Heart left ventricle (tissue), 16 donors: Measurements from ENCODE around the gene CTCFL. TPM values are rescaled to one million over a fixed set of nuclear protein-coding genes. Genes with fewer than 3 reads are reported as not detected.
A peak's percentile ranks its signal among the peaks of the same experiment; 100 is the strongest.

Experiments used
- ATAC-seq, 4 donors: fragments of 200-7000 bp; cut with Tn5 transposase; one replicate each; pipeline ENCODE4 v1.9.1; 2020 to 2022; ENCODE audit warnings: moderate library complexity in 4 of 4, mild to moderate bottlenecking in 3 of 4, moderate number of reproducible peaks in 1 of 4
- DNase-seq, 5 donors: peaks; one replicate each; pipeline ENCODE4 v3.0.0-alpha.2; 2020
- H3K27ac ChIP-seq, 12 donors: fragments of 200-600 bp; sonication (generic) in 4 of 12; one replicate each; pipeline versions ENCODE4 v1.5.0 to v1.8.0; 2016 to 2022; ENCODE audit warnings: mild to moderate bottlenecking in 2 of 12
- H3K27me3 ChIP-seq, 9 donors: fragments of 200-600 bp; sonication (generic) in 2 of 9; one replicate each; pipeline versions ENCODE4 v1.5.1 to v1.8.0; 2016 to 2022; ENCODE audit warnings: mild to moderate bottlenecking in 3 of 9
- H3K36me3 ChIP-seq, 9 donors: fragments of 200-600 bp; sonication (generic) in 2 of 9; one replicate each; pipeline versions ENCODE4 v1.5.0 to v1.8.0; 2018 to 2022; ENCODE audit warnings: mild to moderate bottlenecking in 2 of 9
- H3K4me1 ChIP-seq, 12 donors: fragments of 200-600 bp; sonication (generic) in 4 of 12; one replicate each; pipeline versions ENCODE4 v1.5.0 to v1.8.0; 2016 to 2022; ENCODE audit warnings: mild to moderate bottlenecking in 3 of 12
- H3K4me3 ChIP-seq, 12 donors: fragments of 200-600 bp; sonication (generic) in 4 of 12; one replicate each; pipeline versions ENCODE4 v1.5.0 to v1.8.0; 2017 to 2022; ENCODE audit warnings: mild to moderate bottlenecking in 9 of 12, moderate library complexity in 4 of 12
- H3K9me3 ChIP-seq, 12 donors: fragments of 200-600 bp; sonication (generic) in 4 of 12; one replicate each; pipeline versions ENCODE4 v1.5.0 to v1.8.0; 2016 to 2022; ENCODE audit warnings: mild to moderate bottlenecking in 1 of 12
- POLR2A ChIP-seq, 2 donors: fragments of 450-650 bp; IDR thresholded peaks; one replicate each; pipeline ENCODE4 v1.6.1; 2017; ENCODE audit warnings: antibody characterized with exemption in 2 of 2, mild to moderate bottlenecking in 2 of 2, moderate library complexity in 2 of 2
- WGBS, 4 donors: extraction: QIAGEN DNeasy Blood & Tissue Kit in 2 of 4; methylation state at CpG; one replicate each; pipeline versions ENCODE4 v1.1.5 to v1.1.7; 2013 to 2018; 5-methylcytosine and 5-hydroxymethylcytosine counted together
- intact Hi-C, 10 donors: fragments of 100-400 bp; cut with DNase I; formaldehyde crosslinking; loops; one replicate each; pipeline versions ENCODE4 v1.11.1 to v1.14.2; 2022
- polyA plus RNA-seq, 2 donors: library from polyadenylated mRNA; stranded (reverse); fragments of 200-250 nt; gene quantifications; one replicate each; pipeline ENCODE4 v1.2.3, GENCODE V29; 2013
- total RNA-seq, 9 donors: library from RNA; depleted of rRNA in 2 of 9; stranded (reverse); fragments of >200 nt in 2 of 9; fragmentation: NEBNext Ultra II Directional in 3 of 9; extraction: Animal tissue kit (Norgen Biotek cat#: 25700) in 3 of 9; gene quantifications; one replicate each; pipeline versions ENCODE4 v1.1.0 to v1.2.4, GENCODE V29; 2016 to 2023
- TF ChIP-seq, protein P1 (sequence below), 12 donors: fragments of 200-600 bp; sonication (generic) in 4 of 12; IDR thresholded peaks; one replicate each; pipeline versions ENCODE4 v1.5.0 to v1.8.0; 2018 to 2022; ENCODE audit warnings: antibody characterized with exemption in 12 of 12, mild to moderate bottlenecking in 5 of 12
- donor health status: ischemic (EF 13 %, LVEDD 7.1; RV severe dilation, severe dysfunction).
- donor health status: healthy with polysubstance abuse.
- donor health status: DM: no; HTN: yes; CAD: no.
- donor health status: DM: no; HTN: no; CAD: no.
- donor health status: ischemic (EF 25% LVEDD 6.9; RV normal size, moderate dysfunction).
- donor health status: ischemic (EF 25% LVEDD 5.7; RV mildly dilated, moderate dysfunction).
- donor health status: healthy.
- donor health status: DM: yes; HTN: yes; CAD: no.
- donor health status: ischemic (EF 35%, LVEDD 5.7; RV mildly dilated, moderate dysfunction).
- donor health status: nonischemic (EF 11% LVEDD 7.7; RV severe dilation, severe dysfunction).
- donor health status: DM: yes; HTN: yes; CAD: no.
- donor health status: PGD.
- donor health status: ischemic (EF 29% LVEDD 5.4; RV normal size, mild dysfunction).
- donor health status: nonischemic (EF 23%, LVEDD 6.1; RV moderate dilation, normal function).

CTCFL gene
- total and polyA plus RNA-seq, 11 donors = not detected

DNA sequence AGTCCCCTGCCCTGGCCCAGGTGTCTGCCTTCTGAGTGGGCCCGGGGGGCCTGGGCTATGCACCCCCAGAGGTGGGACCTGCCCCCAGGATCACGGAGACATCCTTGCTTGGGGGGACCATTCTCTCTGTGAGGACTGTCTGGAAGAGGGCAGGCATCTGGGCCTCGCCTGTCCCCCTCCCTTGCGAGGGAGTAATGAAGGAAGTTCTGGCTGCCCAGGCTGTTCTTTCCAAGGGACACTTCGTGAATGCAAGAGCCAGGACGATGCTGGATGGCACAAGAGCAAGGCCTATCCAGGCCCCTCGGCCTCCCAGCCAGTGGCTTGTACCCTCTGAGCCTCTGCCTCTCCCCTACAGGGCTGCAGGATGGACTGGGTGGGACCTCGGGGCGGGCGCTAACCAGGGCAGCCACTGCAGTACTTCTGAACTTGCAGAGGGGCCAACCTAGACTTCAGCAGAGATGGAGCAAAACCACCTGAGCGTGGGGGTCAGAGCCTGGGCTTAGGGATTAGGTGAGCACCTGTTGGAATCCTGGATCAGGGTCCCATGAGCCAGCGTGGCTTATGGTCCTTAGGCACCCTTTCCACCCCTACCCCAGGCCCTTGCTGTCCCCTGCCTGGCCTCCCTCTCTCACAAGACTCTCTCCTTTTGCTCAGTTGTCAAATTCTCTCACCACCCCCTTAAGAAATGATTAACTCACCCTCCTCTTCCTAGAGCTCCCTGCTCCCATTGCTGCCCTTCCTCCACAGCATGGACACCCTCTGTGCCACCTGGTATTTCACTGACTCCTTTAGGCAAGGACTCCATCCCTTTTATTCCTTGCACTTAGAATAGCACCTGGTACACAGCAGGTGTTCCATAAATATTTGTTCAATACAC lies 53.2 kb downstream of the CTCFL start:
- Histone ChIP-seq H3K27ac (no peak overlapping the region), H3K9me3 (no peaks in the 10 kb centered on the region), H3K27me3 (peaks cover 0 to 14% (median 0%) of the 10 kb centered on the region in 9 donors), H3K4me3 (no peak overlapping the region), H3K4me1 (peaks cover 0 to 36% (median 10%) of the 10 kb centered on the region in 12 donors), H3K36me3 (no peaks in the 10 kb centered on the region)
- ATAC-seq = no peak
- TF ChIP-seq POLR2A (IDR thresholded peaks at IDR 0.05) = no peak
- TF ChIP-seq, protein P1, sequence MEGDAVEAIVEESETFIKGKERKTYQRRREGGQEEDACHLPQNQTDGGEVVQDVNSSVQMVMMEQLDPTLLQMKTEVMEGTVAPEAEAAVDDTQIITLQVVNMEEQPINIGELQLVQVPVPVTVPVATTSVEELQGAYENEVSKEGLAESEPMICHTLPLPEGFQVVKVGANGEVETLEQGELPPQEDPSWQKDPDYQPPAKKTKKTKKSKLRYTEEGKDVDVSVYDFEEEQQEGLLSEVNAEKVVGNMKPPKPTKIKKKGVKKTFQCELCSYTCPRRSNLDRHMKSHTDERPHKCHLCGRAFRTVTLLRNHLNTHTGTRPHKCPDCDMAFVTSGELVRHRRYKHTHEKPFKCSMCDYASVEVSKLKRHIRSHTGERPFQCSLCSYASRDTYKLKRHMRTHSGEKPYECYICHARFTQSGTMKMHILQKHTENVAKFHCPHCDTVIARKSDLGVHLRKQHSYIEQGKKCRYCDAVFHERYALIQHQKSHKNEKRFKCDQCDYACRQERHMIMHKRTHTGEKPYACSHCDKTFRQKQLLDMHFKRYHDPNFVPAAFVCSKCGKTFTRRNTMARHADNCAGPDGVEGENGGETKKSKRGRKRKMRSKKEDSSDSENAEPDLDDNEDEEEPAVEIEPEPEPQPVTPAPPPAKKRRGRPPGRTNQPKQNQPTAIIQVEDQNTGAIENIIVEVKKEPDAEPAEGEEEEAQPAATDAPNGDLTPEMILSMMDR (IDR thresholded peaks at IDR 0.05) = no peak
- intact Hi-C loops = loop anchor here in 1 of 10 donors (5.0 kb wide), 1 partner anchor 34 kb away; no protein-coding TSS in a partner anchor
- WGBS, 4 donors = 76 to 84% (median 82%) methylated on average over 7 to 12 of the region's 12 CpGs
- DNase-seq = peak in 1 of 5 donors; percentile 32

- DNase-seq (peak in 1 of 5 donors; percentile 40), ATAC-seq (no peak)
- Histone ChIP-seq H3K4me3 (no peak overlapping the region), H3K27ac (no peak overlapping the region), H3K27me3 (peaks cover 0 to 17% (median 0%) of the 10 kb centered on the region in 9 donors), H3K36me3 (no peaks in the 10 kb centered on the region), H3K4me1 (peaks cover 0 to 30% (median 10%) of the 10 kb centered on the region in 12 donors), H3K9me3 (no peaks in the 10 kb centered on the region)
- intact Hi-C loops = loop anchor here in 1 of 10 donors (5.0 kb wide), 1 partner anchor 34 kb away; no protein-coding TSS in a partner anchor
- TF ChIP-seq POLR2A (IDR thresholded peaks at IDR 0.05) = no peak
- 51 to 69% (median 61%) methylated on average over 15 to 18 of the region's 18 CpGs for WGBS, 4 donors
These were observed 54.1 kb downstream of the CTCFL start for GRCh38 chr20:57470666-57471495.

- peak in 1 of 5 donors; percentile 57 for DNase-seq
- WGBS, 4 donors = 29 to 53% (median 48%) methylated on average over 9 of the region's 9 CpGs
- peak overlapping the region in 4 of 12 donors; percentile 25 to 76 (median 64) for H3K27ac ChIP-seq
- ATAC-seq = peak in 1 of 4 donors; percentile 6
- intact Hi-C loops = loop anchor here in 1 of 10 donors (5.0 kb wide), 1 partner anchor 33 kb away; no protein-coding TSS in a partner anchor
- no peak overlapping the region for H3K4me3 ChIP-seq
- no peak for TF ChIP-seq POLR2A (IDR thresholded peaks at IDR 0.05)
- TF ChIP-seq, protein P1 (IDR thresholded peaks at IDR 0.05) = no peak
- peaks cover 0 to 25% (median 10%) of the 10 kb centered on the region in 12 donors for H3K4me1 ChIP-seq
- H3K27me3 ChIP-seq = peaks cover 0 to 17% (median 0%) of the 10 kb centered on the region in 9 donors
- H3K9me3 ChIP-seq = no peaks in the 10 kb centered on the region
- H3K36me3 ChIP-seq = no peaks in the 10 kb centered on the region
These were observed 54.8 kb downstream of the CTCFL start for GRCh38 chr20:57470212-57470522.

- Histone ChIP-seq H3K27ac (peak overlapping the region in 5 of 12 donors; percentile 17 to 76 (median 63)), H3K4me3 (no peak overlapping the region), H3K36me3 (no peaks in the 10 kb centered on the region), H3K4me1 (peaks cover 0 to 21% (median 10%) of the 10 kb centered on the region in 12 donors), H3K9me3 (no peaks in the 10 kb centered on the region), H3K27me3 (peaks cover 0 to 17% (median 0%) of the 10 kb centered on the region in 9 donors)
- no peak for TF ChIP-seq POLR2A (IDR thresholded peaks at IDR 0.05)
- TF ChIP-seq, protein P1 (IDR thresholded peaks at IDR 0.05) = no peak
- intact Hi-C loops = loop anchor here in 2 of 10 donors (2.0 to 5.0 kb wide), 2 partner anchors 29 to 32 kb away; no protein-coding TSS in a partner anchor
- ATAC-seq (peak; percentile 82 to 91 (median 90)), DNase-seq (peak; percentile 58 to 86 (median 70))
- WGBS, 4 donors = 25 to 38% (median 29%) methylated on average over 15 to 17 of the region's 17 CpGs
These were observed 55.3 kb downstream of the CTCFL start for GRCh38 chr20:57469418-57470211.
